HL-60 (cell line): ENCODE measurements around the gene HS3ST5.

Experiments
- CTCF ChIP-seq: IDR thresholded peaks from one replicate; pipeline ENCODE4 v1.5.1; 2011; ENCODE audit warnings: low read length, control low read depth, inconsistent platforms; ENCODE audit not compliant: insufficient read depth
- GABPA ChIP-seq: IDR thresholded peaks from 2 replicates; pipeline ENCODE4 v1.6.1; 2012; ENCODE audit warnings: low read depth
- POLR2AphosphoS5 ChIP-seq: IDR thresholded peaks from 2 replicates; pipeline ENCODE4 v1.6.1; 2012; ENCODE audit warnings: low read depth
- REST ChIP-seq: IDR thresholded peaks from 2 replicates; pipeline ENCODE4 v1.6.1; 2012; ENCODE audit warnings: low read depth; ENCODE audit not compliant: insufficient replicate concordance

- no peak for TF ChIP-seq CTCF
- no peak for TF ChIP-seq REST
- no peak for TF ChIP-seq GABPA
- no peak for TF ChIP-seq POLR2AphosphoS5
Observed at GRCh38 chr6:114007516-114007915, 335.3 kb downstream of the HS3ST5 start.
